ENCODE data around the gene OPN4. TPM values are rescaled to one million over a fixed set of nuclear protein-coding genes. Genes with fewer than 3 reads are reported as not detected.

Gene OPN4
- total RNA-seq, 1 donor from 2014 or later: not detected

Other genes starting within 250 kb of the OPN4 start
- gene WAPL, start 132.8 kb upstream of the OPN4 start, total RNA-seq: 53.0 and 60.7 TPM in 2 replicates
- not detected in 2 replicates for gene LDB3, start 14.0 kb downstream of the OPN4 start, total RNA-seq
- gene BMPR1A, start 102.1 kb downstream of the OPN4 start, total RNA-seq: 1.4 and 3.0 TPM in 2 replicates

Measured in pulmonary artery endothelial cell (primary cell).